Glomerular visceral epithelial cell (primary cell): ENCODE results near the gene PIK3AP1.
A peak's percentile ranks its signal among the peaks of the same experiment; 100 is the strongest.
"Not testable (repeated sequence)": the region's sequence is repeated elsewhere in the genome, so short reads cannot be mapped to it uniquely, and the experiment has no call there.

Source experiments
- DNase-seq: peaks from one replicate; pipeline ENCODE4 v3.0.0-alpha.2; 2016; ENCODE audit errors: extremely low spot score

The PIK3AP1 gene

GRCh38 chr10:96724621-96725020 is 4.3 kb upstream of the PIK3AP1 start:
- no peak for DNase-seq

- peak; percentile 13 for DNase-seq
Measured at GRCh38 chr10:96721207-96721572, 876 bp upstream of the PIK3AP1 start.

GRCh38 chr10:96719850-96720421 is 378 bp downstream of the PIK3AP1 start:
- DNase-seq = peak; percentile 50

- no peak for DNase-seq
Measured at GRCh38 chr10:96719200-96719599, 1.1 kb downstream of the PIK3AP1 start.

GRCh38 chr10:96718304-96718990 is 1.9 kb downstream of the PIK3AP1 start:
- DNase-seq = no peak

GRCh38 chr10:96716390-96716789 is 3.9 kb downstream of the PIK3AP1 start:
- DNase-seq = no peak

GRCh38 chr10:96714746-96715255 is 5.5 kb downstream of the PIK3AP1 start:
- no peak for DNase-seq

- DNase-seq = no peak
Measured at GRCh38 chr10:96714031-96714590, 6.2 kb downstream of the PIK3AP1 start.

- DNase-seq = no peak
Measured at GRCh38 chr10:96712662-96713271, 7.5 kb downstream of the PIK3AP1 start.

GRCh38 chr10:96711048-96711728 is 9.1 kb downstream of the PIK3AP1 start:
- no peak for DNase-seq

- DNase-seq = no peak
Measured at GRCh38 chr10:96709525-96709924, 10.8 kb downstream of the PIK3AP1 start.

GRCh38 chr10:96708996-96709395 is 11.3 kb downstream of the PIK3AP1 start:
- DNase-seq = no peak

GRCh38 chr10:96708456-96708855 is 11.9 kb downstream of the PIK3AP1 start:
- DNase-seq = no peak

GRCh38 chr10:96706331-96706853 is 13.9 kb downstream of the PIK3AP1 start:
- no peak for DNase-seq

- no peak for DNase-seq
Measured at GRCh38 chr10:96705134-96705533, 15.2 kb downstream of the PIK3AP1 start.

- no peak for DNase-seq
Measured at GRCh38 chr10:96704563-96704962, 15.8 kb downstream of the PIK3AP1 start.

GRCh38 chr10:96703358-96703757 is 17.0 kb downstream of the PIK3AP1 start:
- DNase-seq = no peak

- no peak for DNase-seq
Measured at GRCh38 chr10:96701265-96701664, 19.0 kb downstream of the PIK3AP1 start.

- no peak for DNase-seq
Measured at GRCh38 chr10:96700374-96701099, 19.8 kb downstream of the PIK3AP1 start.

- no peak for DNase-seq
Measured at GRCh38 chr10:96699613-96700012, 20.7 kb downstream of the PIK3AP1 start.

GRCh38 chr10:96698305-96698704 is 22.0 kb downstream of the PIK3AP1 start:
- not testable (repeated sequence) for DNase-seq
